ENCODE measurements around the gene RFT1.

GRCh38 chr3:53166781-53167291 lies 36.6 kb upstream of the RFT1 start:
- TF ChIP-seq SIN3A (IDR thresholded peaks at IDR 0.05; ENCODE audit: low read depth) (no peak), REST (IDR thresholded peaks at IDR 0.05; ENCODE audit: low read depth) (no peak), POLR2A (IDR thresholded peaks at IDR 0.05; ENCODE audit: borderline replicate concordance, extremely low read depth, insufficient read depth, insufficient read length) (no peak), CTCF (IDR thresholded peaks at IDR 0.05 in 2 of 3, conservative IDR thresholded peaks at IDR 0.05 in 1 of 3; ENCODE audit: borderline replicate concordance in 1 of 3, insufficient read depth in 1 of 3, low read depth in 2 of 3, low read length in 2 of 3) (no peak), EZH2 (IDR thresholded peaks at IDR 0.05) (no peak)
